HuH-7 (cell line): Measurements from ENCODE around the gene YIPF2.

Experiments used
- DNase-seq: peaks from one replicate; pipeline ENCODE4 v3.0.0; 2011; ENCODE audit warnings: low spot score

Gene YIPF2

GRCh38 chr19:10936661-10937084 is 8.2 kb upstream of the YIPF2 start:
- peak; percentile 76 for DNase-seq

GRCh38 chr19:10935371-10936059 is 7.1 kb upstream of the YIPF2 start:
- DNase-seq: no peak

GRCh38 chr19:10929402-10929794 is 959 bp upstream of the YIPF2 start:
- DNase-seq: no peak

GRCh38 chr19:10927730-10928562 is 493 bp downstream of the YIPF2 start:
- no peak for DNase-seq

- DNase-seq: no peak
These were observed 3.8 kb downstream of the YIPF2 start for GRCh38 chr19:10924597-10924996.

- DNase-seq: no peak
These were observed 5.0 kb downstream of the YIPF2 start for GRCh38 chr19:10923260-10924112.

- no peak for DNase-seq
These were observed 5.8 kb downstream of the YIPF2 start for GRCh38 chr19:10922638-10923014.

- no peak for DNase-seq
These were observed 6.4 kb downstream of the YIPF2 start for GRCh38 chr19:10921910-10922637.

- DNase-seq: no peak
These were observed 7.1 kb downstream of the YIPF2 start for GRCh38 chr19:10921199-10921909.

- no peak for DNase-seq
These were observed 7.7 kb downstream of the YIPF2 start for GRCh38 chr19:10920781-10921180.

GRCh38 chr19:10920288-10920655 is 8.2 kb downstream of the YIPF2 start:
- no peak for DNase-seq

GRCh38 chr19:10919352-10920287 is 8.8 kb downstream of the YIPF2 start:
- no peak for DNase-seq

GRCh38 chr19:10918359-10918758 is 10.1 kb downstream of the YIPF2 start:
- DNase-seq: no peak

GRCh38 chr19:10916602-10917001 is 11.8 kb downstream of the YIPF2 start:
- no peak for DNase-seq

- no peak for DNase-seq
These were observed 13.0 kb downstream of the YIPF2 start for GRCh38 chr19:10915130-10916091.

GRCh38 chr19:10913716-10914340 is 14.6 kb downstream of the YIPF2 start:
- no peak for DNase-seq

- DNase-seq: no peak
These were observed 15.8 kb downstream of the YIPF2 start for GRCh38 chr19:10912619-10913018.

- no peak for DNase-seq
These were observed 16.7 kb downstream of the YIPF2 start for GRCh38 chr19:10911579-10912363.
